ENCODE results near the gene TDRD6.

DNA sequence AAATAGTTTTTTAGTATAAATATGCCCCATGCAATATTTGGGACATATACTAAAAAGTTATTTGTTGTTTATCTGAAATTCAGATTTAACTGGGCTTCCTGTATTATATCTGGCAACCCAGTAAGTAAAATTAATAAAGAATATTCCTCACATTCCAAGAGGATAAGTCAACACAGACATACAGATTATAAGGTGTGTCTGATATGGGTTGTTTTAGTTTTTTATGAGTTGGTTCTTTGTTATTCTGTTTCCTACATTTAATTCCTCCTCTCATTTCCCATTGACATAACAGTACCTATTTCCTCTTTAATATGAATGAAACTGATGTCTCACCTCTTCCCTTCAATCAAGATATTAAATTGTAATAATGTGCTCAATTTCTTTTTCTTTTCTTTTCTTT lies 49.2 kb downstream of the TDRD6 start:
- TF ChIP-seq, protein P1, sequence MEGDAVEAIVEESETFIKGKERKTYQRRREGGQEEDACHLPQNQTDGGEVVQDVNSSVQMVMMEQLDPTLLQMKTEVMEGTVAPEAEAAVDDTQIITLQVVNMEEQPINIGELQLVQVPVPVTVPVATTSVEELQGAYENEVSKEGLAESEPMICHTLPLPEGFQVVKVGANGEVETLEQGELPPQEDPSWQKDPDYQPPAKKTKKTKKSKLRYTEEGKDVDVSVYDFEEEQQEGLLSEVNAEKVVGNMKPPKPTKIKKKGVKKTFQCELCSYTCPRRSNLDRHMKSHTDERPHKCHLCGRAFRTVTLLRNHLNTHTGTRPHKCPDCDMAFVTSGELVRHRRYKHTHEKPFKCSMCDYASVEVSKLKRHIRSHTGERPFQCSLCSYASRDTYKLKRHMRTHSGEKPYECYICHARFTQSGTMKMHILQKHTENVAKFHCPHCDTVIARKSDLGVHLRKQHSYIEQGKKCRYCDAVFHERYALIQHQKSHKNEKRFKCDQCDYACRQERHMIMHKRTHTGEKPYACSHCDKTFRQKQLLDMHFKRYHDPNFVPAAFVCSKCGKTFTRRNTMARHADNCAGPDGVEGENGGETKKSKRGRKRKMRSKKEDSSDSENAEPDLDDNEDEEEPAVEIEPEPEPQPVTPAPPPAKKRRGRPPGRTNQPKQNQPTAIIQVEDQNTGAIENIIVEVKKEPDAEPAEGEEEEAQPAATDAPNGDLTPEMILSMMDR (IDR thresholded peaks at IDR 0.05; ENCODE audit: extremely low read depth in 1 of 2, insufficient read depth in 1 of 2, low read depth in 1 of 2, low read length in 2 of 2), result no peak
- TF ChIP-seq JUN (IDR thresholded peaks at IDR 0.05; ENCODE audit: borderline replicate concordance, insufficient read depth, insufficient read length, low read depth), result no peak
- TF ChIP-seq EZH2 (IDR thresholded peaks at IDR 0.05; ENCODE audit: borderline replicate concordance, low read depth, low read length, severe bottlenecking), result no peak
- no peak for TF ChIP-seq POLR2A (IDR thresholded peaks at IDR 0.05; ENCODE audit: low read depth, low read length)
- no peak for TF ChIP-seq POLR2AphosphoS5 (IDR thresholded peaks at IDR 0.05; ENCODE audit: insufficient read depth, low read depth, low read length)
- no peak for TF ChIP-seq FOS (IDR thresholded peaks at IDR 0.05; ENCODE audit: borderline replicate concordance, insufficient read depth, low read length)
- no peak for TF ChIP-seq GATA2 (IDR thresholded peaks at IDR 0.05; ENCODE audit: insufficient read depth, insufficient read length, low read depth, low read length)
- no peak for TF ChIP-seq MYC (IDR thresholded peaks at IDR 0.05; ENCODE audit: low read depth, low read length)
- TF ChIP-seq, protein P2, sequence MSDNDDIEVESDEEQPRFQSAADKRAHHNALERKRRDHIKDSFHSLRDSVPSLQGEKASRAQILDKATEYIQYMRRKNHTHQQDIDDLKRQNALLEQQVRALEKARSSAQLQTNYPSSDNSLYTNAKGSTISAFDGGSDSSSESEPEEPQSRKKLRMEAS (IDR thresholded peaks at IDR 0.05; ENCODE audit: insufficient read depth, insufficient read length), result no peak

Data from endothelial cell of umbilical vein (primary cell).